D341Med (cell line): ENCODE results near the gene CFAP161.
"Not testable (repeated sequence)": the region's sequence is repeated elsewhere in the genome, so short reads cannot be mapped to it uniquely, and the experiment has no call there.

Experiments
- DNase-seq: peaks from one replicate; pipeline ENCODE4 v3.0.0; 2012; ENCODE audit warnings: low spot score

The CFAP161 gene

GRCh38 chr15:81157939-81158223, 23.8 kb downstream of the CFAP161 start:
- DNase-seq = no peak

GRCh38 chr15:81158561-81158960, 24.5 kb downstream of the CFAP161 start:
- not testable (repeated sequence) for DNase-seq

- DNase-seq = no peak
Observed at GRCh38 chr15:81160312-81161159, 26.5 kb downstream of the CFAP161 start.

- DNase-seq = no peak
Observed at GRCh38 chr15:81161160-81161673, 27.1 kb downstream of the CFAP161 start.

GRCh38 chr15:81161851-81162250, 27.8 kb downstream of the CFAP161 start:
- DNase-seq = no peak

- DNase-seq = no peak
Observed at GRCh38 chr15:81163961-81164800, 30.1 kb downstream of the CFAP161 start.

- no peak for DNase-seq
Observed at GRCh38 chr15:81165535-81165934, 31.5 kb downstream of the CFAP161 start.

GRCh38 chr15:81166636-81167305, 32.7 kb downstream of the CFAP161 start:
- no peak for DNase-seq

GRCh38 chr15:81168131-81168526, 34.1 kb downstream of the CFAP161 start:
- no peak for DNase-seq

- no peak for DNase-seq
Observed at GRCh38 chr15:81168644-81169043, 34.6 kb downstream of the CFAP161 start.

GRCh38 chr15:81170511-81170910, 36.4 kb downstream of the CFAP161 start:
- no peak for DNase-seq

GRCh38 chr15:81171286-81171685, 37.2 kb downstream of the CFAP161 start:
- no peak for DNase-seq

GRCh38 chr15:81174125-81174791, 40.2 kb downstream of the CFAP161 start:
- no peak for DNase-seq

- no peak for DNase-seq
Observed at GRCh38 chr15:81174792-81175327, 40.8 kb downstream of the CFAP161 start.

- no peak for DNase-seq
Observed at GRCh38 chr15:81175496-81175895, 41.4 kb downstream of the CFAP161 start.

GRCh38 chr15:81176291-81176893, 42.3 kb downstream of the CFAP161 start:
- DNase-seq = no peak

- DNase-seq = no peak
Observed at GRCh38 chr15:81178365-81178764, 44.3 kb downstream of the CFAP161 start.

- no peak for DNase-seq
Observed at GRCh38 chr15:81181220-81181619, 47.1 kb downstream of the CFAP161 start.

- DNase-seq = no peak
Observed at GRCh38 chr15:81182031-81182755, 48.1 kb downstream of the CFAP161 start.

GRCh38 chr15:81182756-81183438, 48.8 kb downstream of the CFAP161 start:
- no peak for DNase-seq
